ENCODE data around the gene PKN2. TPM values are rescaled to one million over a fixed set of nuclear protein-coding genes. Genes with fewer than 3 reads are reported as not detected.

Gene PKN2
- total RNA-seq, 1 donor from 2014 or later, result 74.4 TPM

- H3K4me1 Mint-ChIP-seq, result peaks cover 3% of the 10 kb centered on the region
- peaks cover 56% of the 10 kb centered on the region for H3K36me3 Mint-ChIP-seq
- H4K20me1 ChIP-seq (ENCODE audit: low read depth), result peaks cover 9% of the 10 kb centered on the region
- peaks cover 99% of the 10 kb centered on the region for H3K79me2 ChIP-seq (ENCODE audit: low read depth)
- H3K36me3 ChIP-seq, result peaks cover 8% of the 10 kb centered on the region
- peaks cover 4% of the 10 kb centered on the region for H3F3A ChIP-seq (ENCODE audit: low read depth)
- no peak overlapping the region for H2AFZ ChIP-seq (replicated peaks)
- DNase-seq (ENCODE audit: low spot score), result no peak
- no peak overlapping the region for H3K4me3 Mint-ChIP-seq
- no peak overlapping the region for H3K4me2 ChIP-seq
- H3K27ac ChIP-seq, result no peak overlapping the region
- no peaks in the 10 kb centered on the region for H3K27me3 ChIP-seq
- no peak overlapping the region for H3K4me3 ChIP-seq
- H3K27me3 Mint-ChIP-seq (ENCODE audit: insufficient read depth, low read depth), result peaks cover 2% of the 10 kb centered on the region
- H3K9me3 Mint-ChIP-seq, result peaks cover 41% of the 10 kb centered on the region
- H3K4me1 ChIP-seq, result peaks cover 14% of the 10 kb centered on the region
- no peak overlapping the region for H3K27ac Mint-ChIP-seq
- H3K9ac ChIP-seq, result no peak overlapping the region
- no peaks in the 10 kb centered on the region for H3K9me3 ChIP-seq (ENCODE audit: low read depth)
- TF ChIP-seq CTCF (IDR thresholded peaks at IDR 0.05) (no peak), EZH2 (IDR thresholded peaks at IDR 0.05) (no peak)
Measured at GRCh38 chr1:88730132-88730675, 46.1 kb downstream of the PKN2 start.

- peaks cover 9% of the 10 kb centered on the region for H4K20me1 ChIP-seq (ENCODE audit: low read depth)
- Mint-ChIP-seq H3K4me1 (peaks cover 3% of the 10 kb centered on the region), H3K27ac (peak overlapping the region; percentile 24), H3K27me3 (ENCODE audit: insufficient read depth, low read depth) (peaks cover 2% of the 10 kb centered on the region), H3K36me3 (peaks cover 60% of the 10 kb centered on the region), H3K4me3 (no peak overlapping the region), H3K9me3 (peaks cover 47% of the 10 kb centered on the region)
- H3K9ac ChIP-seq, result no peak overlapping the region
- H3K27me3 ChIP-seq, result no peaks in the 10 kb centered on the region
- no peak for DNase-seq (ENCODE audit: low spot score)
- peaks cover 14% of the 10 kb centered on the region for H3K4me1 ChIP-seq
- H3K27ac ChIP-seq, result peak overlapping the region; percentile 55
- peaks cover 99% of the 10 kb centered on the region for H3K79me2 ChIP-seq (ENCODE audit: low read depth)
- peaks cover 4% of the 10 kb centered on the region for H3F3A ChIP-seq (ENCODE audit: low read depth)
- no peaks in the 10 kb centered on the region for H3K9me3 ChIP-seq (ENCODE audit: low read depth)
- no peak overlapping the region for H3K4me3 ChIP-seq
- H2AFZ ChIP-seq (replicated peaks), result no peak overlapping the region
- H3K36me3 ChIP-seq, result peaks cover 8% of the 10 kb centered on the region
- H3K4me2 ChIP-seq, result no peak overlapping the region
- TF ChIP-seq EZH2 (IDR thresholded peaks at IDR 0.05), result no peak
- no peak for TF ChIP-seq CTCF (IDR thresholded peaks at IDR 0.05)
- no peak for TF ChIP-seq EZH2phosphoT487 (IDR thresholded peaks at IDR 0.05)
Measured at GRCh38 chr1:88730995-88731394, 46.9 kb downstream of the PKN2 start.

GRCh38 chr1:88731475-88732269 lies 47.6 kb downstream of the PKN2 start:
- no peak for DNase-seq (ENCODE audit: low spot score)
- H3K27ac ChIP-seq, result peak overlapping the region; percentile 55
- H3K79me2 ChIP-seq (ENCODE audit: low read depth), result peaks cover 99% of the 10 kb centered on the region
- H3K4me1 Mint-ChIP-seq, result peaks cover 3% of the 10 kb centered on the region
- peaks cover 4% of the 10 kb centered on the region for H3F3A ChIP-seq (ENCODE audit: low read depth)
- H3K4me3 Mint-ChIP-seq, result no peak overlapping the region
- no peak overlapping the region for H3K4me2 ChIP-seq
- H3K9ac ChIP-seq, result no peak overlapping the region
- H3K4me1 ChIP-seq, result peaks cover 14% of the 10 kb centered on the region
- H3K9me3 ChIP-seq (ENCODE audit: low read depth), result no peaks in the 10 kb centered on the region
- peaks cover 53% of the 10 kb centered on the region for H3K9me3 Mint-ChIP-seq
- H3K27ac Mint-ChIP-seq, result peak overlapping the region; percentile 24
- no peak overlapping the region for H2AFZ ChIP-seq (replicated peaks)
- no peak overlapping the region for H3K4me3 ChIP-seq
- H3K36me3 Mint-ChIP-seq, result peaks cover 55% of the 10 kb centered on the region
- no peaks in the 10 kb centered on the region for H3K27me3 ChIP-seq
- TF ChIP-seq EZH2 (IDR thresholded peaks at IDR 0.05) (no peak), EZH2phosphoT487 (IDR thresholded peaks at IDR 0.05) (no peak), CTCF (IDR thresholded peaks at IDR 0.05) (no peak)
- H4K20me1 ChIP-seq (ENCODE audit: low read depth), result peaks cover 5% of the 10 kb centered on the region
- peaks cover 8% of the 10 kb centered on the region for H3K36me3 ChIP-seq
- H3K27me3 Mint-ChIP-seq (ENCODE audit: insufficient read depth, low read depth), result peaks cover 2% of the 10 kb centered on the region

Measured in neural progenitor cell (in vitro differentiated cells).